ENCODE measurements around the gene NKX6-1. TPM values are rescaled to one million over a fixed set of nuclear protein-coding genes. Genes with fewer than 3 reads are reported as not detected.

NKX6-1 gene
- total RNA-seq, 2 donors from 2014 or later: 5.7 to 6.9 TPM

GRCh38 chr4:84503495-84504437 lies 4.7 kb upstream of the NKX6-1 start:
- Histone ChIP-seq H3K9me3 (no peaks in the 10 kb centered on the region), H3K4me3 (no peak overlapping the region), H3K27me3 (peaks cover 0 to 11% of the 10 kb centered on the region in 2 donors), H3K27ac (no peak overlapping the region), H3K4me1 (peaks cover 10% of the 10 kb centered on the region), H3K36me3 (replicated peaks in 1 of 2; ENCODE audit: insufficient read depth in 1 of 2, low read depth in 2 of 2) (no peaks in the 10 kb centered on the region)
- peak; percentile 21 for ATAC-seq
- intact Hi-C loops (cut with DNase I): loop anchor here (10.0 kb wide), 1 partner anchor 859 kb away; no protein-coding TSS in a partner anchor
- TF ChIP-seq CTCF (IDR thresholded peaks at IDR 0.05) (peak; percentile 45 to 75 (median 63)), POLR2A (IDR thresholded peaks at IDR 0.05) (no peak)
- WGBS, 2 donors: 18% methylated on average over 19 of the region's 19 CpGs
- DNase-seq: peak in 3 of 4 donors; percentile 34 to 57 (median 47)

- TF ChIP-seq POLR2A (IDR thresholded peaks at IDR 0.05) (no peak), CTCF (IDR thresholded peaks at IDR 0.05) (no peak)
- intact Hi-C loops (cut with DNase I): loop anchor here (10.0 kb wide), 1 partner anchor 858 kb away; no protein-coding TSS in a partner anchor
- ATAC-seq (no peak), DNase-seq (no peak)
- peaks cover 18% of the 10 kb centered on the region for H3K4me1 ChIP-seq
- no peak overlapping the region for H3K4me3 ChIP-seq
- peaks cover 0 to 11% of the 10 kb centered on the region in 2 donors for H3K27me3 ChIP-seq
- no peak overlapping the region for H3K27ac ChIP-seq
- no peaks in the 10 kb centered on the region for H3K36me3 ChIP-seq (replicated peaks in 1 of 2; ENCODE audit: insufficient read depth in 1 of 2, low read depth in 2 of 2)
- 71 to 72% methylated on average over 18 of the region's 18 CpGs for WGBS, 2 donors
- H3K9me3 ChIP-seq: no peaks in the 10 kb centered on the region
Measured at GRCh38 chr4:84502955-84503373, 3.9 kb upstream of the NKX6-1 start.

- no peaks in the 10 kb centered on the region for H3K9me3 ChIP-seq
- H3K36me3 ChIP-seq (replicated peaks in 1 of 2; ENCODE audit: insufficient read depth in 1 of 2, low read depth in 2 of 2): no peaks in the 10 kb centered on the region
- H3K27me3 ChIP-seq: peaks cover 0 to 11% of the 10 kb centered on the region in 2 donors
- TF ChIP-seq POLR2A (IDR thresholded peaks at IDR 0.05) (no peak), CTCF (IDR thresholded peaks at IDR 0.05) (no peak)
- WGBS, 2 donors: 62 to 69% methylated on average over 14 of the region's 14 CpGs
- intact Hi-C loops (cut with DNase I): loop anchor here (10.0 kb wide), 1 partner anchor 858 kb away; no protein-coding TSS in a partner anchor
- H3K4me3 ChIP-seq: no peak overlapping the region
- no peak overlapping the region for H3K27ac ChIP-seq
- ATAC-seq: no peak
- DNase-seq: no peak
- peaks cover 23% of the 10 kb centered on the region for H3K4me1 ChIP-seq
Measured at GRCh38 chr4:84502333-84502954, 3.4 kb upstream of the NKX6-1 start.

- DNase-seq (no peak), ATAC-seq (no peak)
- intact Hi-C loops (cut with DNase I): loop anchor here (10.0 kb wide), 1 partner anchor 857 kb away; no protein-coding TSS in a partner anchor
- TF ChIP-seq CTCF (IDR thresholded peaks at IDR 0.05) (no peak), POLR2A (IDR thresholded peaks at IDR 0.05) (no peak)
- Histone ChIP-seq H3K4me1 (peaks cover 26% of the 10 kb centered on the region), H3K4me3 (no peak overlapping the region), H3K27ac (no peak overlapping the region), H3K9me3 (no peaks in the 10 kb centered on the region), H3K36me3 (replicated peaks in 1 of 2; ENCODE audit: insufficient read depth in 1 of 2, low read depth in 2 of 2) (no peaks in the 10 kb centered on the region), H3K27me3 (peaks cover 0 to 11% of the 10 kb centered on the region in 2 donors)
- WGBS, 2 donors: 52 to 81% methylated on average over 20 to 32 of the region's 33 CpGs
Measured at GRCh38 chr4:84501721-84502267, 2.7 kb upstream of the NKX6-1 start.

Data from body of pancreas (tissue), 4 donors.